ENCODE measurements around the gene MED12L. TPM values are rescaled to one million over a fixed set of nuclear protein-coding genes. Genes with fewer than 3 reads are reported as not detected.

The MED12L gene
- polyA plus RNA-seq, 1 donor from 2014 or later, result 28.5 TPM

DNA sequence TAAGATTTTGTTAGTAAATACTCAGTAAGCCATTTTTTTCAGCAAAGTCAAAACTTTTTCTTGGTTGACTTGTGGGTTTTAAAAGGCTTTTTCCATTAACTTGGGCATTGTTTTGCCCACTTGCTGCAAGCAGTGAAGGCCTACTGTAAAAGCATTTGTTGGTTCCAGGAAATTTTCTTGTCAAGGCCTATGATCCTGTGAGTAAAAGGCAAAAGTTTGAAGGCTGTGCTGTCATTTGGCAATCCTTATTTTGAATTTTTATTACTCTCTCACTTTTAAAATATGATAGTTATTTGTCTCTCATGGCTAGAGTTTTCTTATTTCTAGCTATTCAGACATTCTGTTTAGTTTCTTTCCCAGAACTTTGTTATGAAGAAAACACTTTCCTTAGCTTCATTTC lies 286.1 kb downstream of the MED12L start:
- Histone ChIP-seq H3K27me3 (ENCODE audit: insufficient read depth, low read depth, low read length) (no peaks in the 10 kb centered on the region), H3K4me2 (ENCODE audit: low read length) (no peak overlapping the region), H3K9ac (ENCODE audit: low read length) (no peak overlapping the region)

GRCh38 chr3:151372063-151372820 lies 286.8 kb downstream of the MED12L start:
- no peak overlapping the region for H3K4me2 ChIP-seq (ENCODE audit: low read length)
- TF ChIP-seq EP300 (conservative IDR thresholded peaks at IDR 0.05; ENCODE audit: poor library complexity, severe bottlenecking) (no peak), RAD21 (conservative IDR thresholded peaks at IDR 0.05) (no peak)

More for the DNA sequence above, 286.1 kb downstream of the MED12L start:
- H3F3A ChIP-seq (ENCODE audit: insufficient read depth, low read length, poor library complexity, severe bottlenecking), result no peaks in the 10 kb centered on the region
- no peaks in the 10 kb centered on the region for H4K20me1 ChIP-seq (ENCODE audit: insufficient read depth)
- no peak overlapping the region for H3K4me3 ChIP-seq (ENCODE audit: low read length)
- no peaks in the 10 kb centered on the region for H3K9me3 ChIP-seq (ENCODE audit: low read length)
- H3K27ac ChIP-seq (ENCODE audit: low read length), result no peak overlapping the region
- H2AFZ ChIP-seq (ENCODE audit: low read depth, low read length), result no peak overlapping the region
- no peaks in the 10 kb centered on the region for H3K79me2 ChIP-seq (replicated peaks; ENCODE audit: insufficient read depth, low read length)
- no peaks in the 10 kb centered on the region for H3K36me3 ChIP-seq (ENCODE audit: insufficient read depth, low read length)
- H3K9me2 ChIP-seq (ENCODE audit: insufficient read depth, low read length), result no peaks in the 10 kb centered on the region
- no peak for TF ChIP-seq RAD21 (conservative IDR thresholded peaks at IDR 0.05)

GRCh38 chr3:151377768-151378385 lies 292.4 kb downstream of the MED12L start:
- Histone ChIP-seq H3K27me3 (ENCODE audit: insufficient read depth, low read depth, low read length) (no peaks in the 10 kb centered on the region), H3K4me3 (ENCODE audit: low read length) (no peak overlapping the region), H3K9me3 (ENCODE audit: low read length) (no peaks in the 10 kb centered on the region), H4K20me1 (ENCODE audit: insufficient read depth) (no peaks in the 10 kb centered on the region), H2AFZ (ENCODE audit: low read depth, low read length) (no peak overlapping the region), H3K36me3 (ENCODE audit: insufficient read depth, low read length) (peaks cover 4% of the 10 kb centered on the region), H3F3A (ENCODE audit: insufficient read depth, low read length, poor library complexity, severe bottlenecking) (no peaks in the 10 kb centered on the region), H3K27ac (ENCODE audit: low read length) (no peak overlapping the region), H3K4me2 (ENCODE audit: low read length) (no peak overlapping the region), H3K9ac (ENCODE audit: low read length) (no peak overlapping the region), H3K9me2 (ENCODE audit: insufficient read depth, low read length) (no peaks in the 10 kb centered on the region), H3K79me2 (replicated peaks; ENCODE audit: insufficient read depth, low read length) (no peaks in the 10 kb centered on the region)
- TF ChIP-seq EZH2 (IDR thresholded peaks at IDR 0.05; ENCODE audit: borderline replicate concordance, insufficient read depth, low read length, poor library complexity, severe bottlenecking) (no peak), REST (IDR thresholded peaks at IDR 0.05; ENCODE audit: borderline replicate concordance) (no peak)

More at GRCh38 chr3:151372063-151372820, 286.8 kb downstream of the MED12L start:
- Histone ChIP-seq H3K4me3 (ENCODE audit: low read length) (no peak overlapping the region), H3K9me3 (ENCODE audit: low read length) (no peaks in the 10 kb centered on the region), H3K27me3 (ENCODE audit: insufficient read depth, low read depth, low read length) (no peaks in the 10 kb centered on the region), H2AFZ (ENCODE audit: low read depth, low read length) (no peak overlapping the region), H4K20me1 (ENCODE audit: insufficient read depth) (no peaks in the 10 kb centered on the region), H3K9me2 (ENCODE audit: insufficient read depth, low read length) (no peaks in the 10 kb centered on the region), H3K79me2 (replicated peaks; ENCODE audit: insufficient read depth, low read length) (no peaks in the 10 kb centered on the region), H3K36me3 (ENCODE audit: insufficient read depth, low read length) (no peaks in the 10 kb centered on the region), H3K27ac (ENCODE audit: low read length) (no peak overlapping the region), H3F3A (ENCODE audit: insufficient read depth, low read length, poor library complexity, severe bottlenecking) (no peaks in the 10 kb centered on the region), H3K9ac (ENCODE audit: low read length) (no peak overlapping the region)
